K562 (cell line): ENCODE results near the gene MYO3B. TPM values are rescaled to one million over a fixed set of nuclear protein-coding genes. Genes with fewer than 3 reads are reported as not detected.
A peak's percentile ranks its signal among the peaks of the same experiment; 100 is the strongest.

ENCODE experiments used
- ATAC-seq: fragments of 200-7000 bp; cut with Tn5 transposase; 3 replicates; pipeline ENCODE4 v1.9.1; 2020; ENCODE audit warnings: moderate library complexity
- BruUV-seq: library from RNA; stranded (reverse); fragments of 400-500 nt; replicated peaks from 2 replicates; lab custom pipeline; 2021; lab: Mats Ljungman, UMichigan
- CTCF ChIA-PET: fragments of 300-600 bp; formaldehyde crosslinking; extraction: SDS; loops from one replicate; lab custom pipeline; 2021; ENCODE audit warnings: low intra/inter-chr PET ratio; lab: Yijun Ruan, JAX
- POLR2A ChIA-PET: fragments of 300-600, 350-650 bp; sonication (Branson Sonifier 250); formaldehyde crosslinking; extraction: SDS; loops from one replicate; lab custom pipeline; 2021; ENCODE audit warnings: antibody characterized with exemption, inconsistent platforms; lab: Yijun Ruan, JAX
- DNase-seq, 4 experiments: peaks; one replicate each; pipeline versions ENCODE4 v3.0.0 to v3.0.0-alpha.2; 2011 to 2018; ENCODE audit warnings: low spot score in 3 of 4, mixed read lengths in 3 of 4; ENCODE audit errors: extremely low read depth in 1 of 4
- FAIRE-seq: peaks from 2 replicates; lab custom pipeline; 2011; peaks lifted over from hg19 to GRCh38; lab: Jason Lieb, UNC
- H2AFZ ChIP-seq: 2 replicates; pipeline ENCODE4 v1.6.0; 2011; ENCODE audit warnings: low read depth, low read length, control low read depth, inconsistent platforms
- H3K27ac ChIP-seq: fragments of 200-600 bp; 3 replicates; pipeline ENCODE4 v1.8.0; 2011; ENCODE audit warnings: low read depth, mild to moderate bottlenecking, control low read depth, inconsistent platforms, low read length, moderate library complexity, mixed read lengths; ENCODE audit errors: extremely low read depth
- H3K27me3 ChIP-seq, 2 experiments: fragments of 300-600 bp in 1 of 2; 2 replicates in 1 of 2; 3 replicates in 1 of 2; pipeline versions ENCODE4 v1.6.0 to v1.8.0; 2011; ENCODE audit warnings: inconsistent platforms in 2 of 2, low read length in 2 of 2, mild to moderate bottlenecking in 1 of 2, mixed read lengths in 1 of 2, moderate library complexity in 1 of 2; ENCODE audit not compliant: control insufficient read depth in 2 of 2, insufficient read depth in 2 of 2
- H3K36me3 ChIP-seq: fragments of 300-600 bp; 3 replicates; pipeline ENCODE4 v1.8.0; 2011; ENCODE audit warnings: mild to moderate bottlenecking, low read length, inconsistent platforms; ENCODE audit not compliant: control insufficient read depth, insufficient read depth
- H3K4me1 ChIP-seq, 2 experiments: fragments of 200-600 bp in 1 of 2; replicated peaks in 1 of 2; 2 replicates in 1 of 2; 3 replicates in 1 of 2; pipeline versions ENCODE4 v1.5.1 to v1.8.0; 2011; ENCODE audit warnings: inconsistent platforms in 2 of 2, low read length in 2 of 2, mild to moderate bottlenecking in 1 of 2, mixed read lengths in 1 of 2, moderate library complexity in 1 of 2; ENCODE audit not compliant: control insufficient read depth in 2 of 2, insufficient read depth in 2 of 2
- H3K4me2 ChIP-seq: 2 replicates; pipeline ENCODE4 v1.6.1; 2011; ENCODE audit warnings: low read length, control low read depth, inconsistent platforms, mixed read lengths; ENCODE audit not compliant: insufficient read depth
- H3K4me3 ChIP-seq: fragments of 200-600 bp; sonication (generic), shearing (Covaris generic); 2 replicates; pipeline ENCODE4 v1.5.1; 2016; ENCODE audit warnings: control low read depth, inconsistent platforms
- H3K79me2 ChIP-seq: fragments of 200-600 bp; 3 replicates; pipeline ENCODE4 v1.8.0; 2011; ENCODE audit warnings: low read length, inconsistent platforms; ENCODE audit not compliant: control insufficient read depth, insufficient read depth
- H3K9ac ChIP-seq, 2 experiments: 2 replicates each; pipeline versions ENCODE4 v1.6.0 to v1.6.1; 2011; ENCODE audit warnings: low read depth in 2 of 2, low read length in 2 of 2, control low read depth in 1 of 2, inconsistent platforms in 1 of 2, mild to moderate bottlenecking in 1 of 2, mixed read lengths in 1 of 2; ENCODE audit not compliant: insufficient read depth in 1 of 2
- H3K9me1 ChIP-seq: one replicate; pipeline ENCODE4 v1.6.0; 2011; ENCODE audit warnings: inconsistent platforms, mild to moderate bottlenecking, low read length, moderate library complexity; ENCODE audit not compliant: control insufficient read depth, insufficient read depth
- H3K9me3 ChIP-seq: replicated peaks from 2 replicates; pipeline ENCODE4 v1.5.1; 2011; ENCODE audit warnings: low read depth, low read length, inconsistent platforms; ENCODE audit not compliant: control insufficient read depth, insufficient read depth
- H4K20me1 ChIP-seq: replicated peaks from 2 replicates; pipeline ENCODE4 v1.6.1; 2011; ENCODE audit warnings: low read length, inconsistent platforms, mixed read lengths; ENCODE audit not compliant: control insufficient read depth, insufficient read depth
- IFI16 ChIP-seq: fragments of 250-450 bp; sonication (Bioruptor Pico); IDR thresholded peaks from 2 replicates; pipeline ENCODE4 v2.1.2; 2022; ENCODE audit warnings: mild to moderate bottlenecking, inconsistent platforms
- MTA1 ChIP-seq: fragments of 450-650 bp; IDR thresholded peaks from 2 replicates; pipeline ENCODE4 v1.6.1; 2017; ENCODE audit warnings: borderline replicate concordance
- NFE2 ChIP-seq: IDR thresholded peaks from 2 replicates; pipeline ENCODE4 v1.6.1; 2014; ENCODE audit warnings: antibody characterized with exemption, low read depth
- PTRF ChIP-seq: fragments of 450-650 bp; IDR thresholded peaks from 2 replicates; pipeline ENCODE4 v1.6.1; 2016; ENCODE audit warnings: mild to moderate bottlenecking, missing genetic modification characterization, missing compliant biosample characterization
- ZNF785 ChIP-seq: fragments of 250-450 bp; sonication (Bioruptor Pico); IDR thresholded peaks from 2 replicates; pipeline ENCODE4 v1.4.0; 2020; ENCODE audit warnings: mild to moderate bottlenecking
- ZSCAN29 ChIP-seq: fragments of 450-650 bp; IDR thresholded peaks from 2 replicates; pipeline ENCODE4 v1.6.1; 2017
- WGBS: fragments of 100-300 bp; shearing (Covaris generic); methylation state at CpG from one replicate; pipeline ENCODE4 v1.1.6; 2016; ENCODE audit warnings: low coverage, mixed read lengths; ENCODE audit not compliant: insufficient coverage; ENCODE audit errors: missing lambda C conversion rate; 5-methylcytosine and 5-hydroxymethylcytosine counted together
- in situ Hi-C: fragments of 300-500 bp; cut with MboI; formaldehyde crosslinking; loops from 4 replicates; pipeline ENCODE4 v1.15.0; 2018; ENCODE audit warnings: inconsistent platforms, mixed read lengths
- intact Hi-C: fragments of 100-400 bp; cut with micrococcal nuclease; formaldehyde crosslinking; loops from 2 replicates; pipeline ENCODE4 v1.14.2; 2022
- polyA plus RNA-seq, 8 experiments: library from polyadenylated mRNA; depleted of rRNA in 4 of 8; stranded (reverse) in 5 of 8; unstranded in 3 of 8; fragments of >200 nt; fragmentation: Nextera tagmentation in 2 of 8; fragmentation: Illumina TruSeq in 1 of 8; extraction: Ambion mirVana in 2 of 8; extraction: Trizol in 1 of 8; gene quantifications; 2 replicates each; pipeline versions ENCODE4 v1.2.1 to v1.2.3, GENCODE V29; 2011 to 2014; ENCODE audit warnings: inconsistent platforms in 1 of 8, missing spikeins in 1 of 8
- total RNA-seq, 7 experiments: library from RNA; depleted of rRNA in 6 of 7; stranded (reverse); fragments of >200 nt in 6 of 7; fragmentation: Illumina TruSeq in 2 of 7; extraction: Trizol in 2 of 7; gene quantifications; 2 replicates each; pipeline versions ENCODE4 v1.2.1 to v1.2.3, GENCODE V29; 2011 to 2021; ENCODE audit warnings: low replicate concordance in 1 of 7

MYO3B gene
- total and polyA plus RNA-seq, 9 of the 15 experiments (the other 6 are each of a cell fraction or from before 2014, with no cell fraction given), result 2.7 to 6.5 (median 3.6) TPM

DNA sequence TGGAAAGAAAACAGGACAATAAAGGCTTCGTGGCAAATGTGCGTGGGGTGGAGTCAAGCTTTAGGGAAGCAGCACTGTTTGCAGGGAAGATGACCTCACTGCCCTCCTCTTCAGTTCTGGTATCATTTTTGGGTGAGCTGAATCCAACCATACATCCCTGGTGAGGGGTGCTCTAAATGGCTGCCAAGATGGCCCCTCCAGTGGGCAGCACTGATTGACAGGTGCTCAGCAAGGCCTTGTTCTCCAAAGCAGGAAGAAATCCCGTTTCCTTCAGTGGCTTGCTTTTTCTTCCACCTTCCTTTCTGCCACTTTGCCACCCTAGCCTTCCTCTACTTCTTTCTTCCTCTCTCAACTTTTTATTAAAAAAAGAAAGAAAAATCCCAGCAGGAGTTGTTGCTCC, 404.4 kb downstream of the MYO3B start (continued):
- TF ChIP-seq NFE2 (no peak), ZSCAN29 (no peak), IFI16 (CRISPR knock-in tag) (no peak)

- FAIRE-seq, result peak; percentile 6
- Histone ChIP-seq H3K4me1 (no peaks in the 10 kb centered on the region), H2AFZ (no peak overlapping the region), H4K20me1 (no peaks in the 10 kb centered on the region), H3K36me3 (no peaks in the 10 kb centered on the region), H3K4me3 (no peak overlapping the region), H3K27me3 (peaks cover 0 to 3% of the 10 kb centered on the region in 2 experiments; a peak in 1 of 5 replicates), H3K9me1 (no peaks in the 10 kb centered on the region), H3K9ac (no peak overlapping the region), H3K79me2 (no peaks in the 10 kb centered on the region), H3K9me3 (no peaks in the 10 kb centered on the region)
- no TSS peak for BruUV-seq
- no peak for DNase-seq
- 7% methylated on average over 8 of the region's 8 CpGs for WGBS
- no peak for ATAC-seq
- intact Hi-C loops (no loop called here), in situ Hi-C loops (no loop called here)
- POLR2A ChIA-PET, result interaction anchor here (0.6 to 2.3 kb wide), 4 partner anchors 11 to 165 kb away, joined by 3 to 7 read pairs (median 4); no protein-coding TSS in a partner anchor
- CTCF ChIA-PET, result no interaction called here
- no peak for TF ChIP-seq MTA1
- no peak for TF ChIP-seq ZNF785 (CRISPR knock-in tag)
- no peak for TF ChIP-seq PTRF (tag)
- TF ChIP-seq, all 486 proteins: peak for 0
- H3K27ac ChIP-seq, result no peak overlapping the region
- H3K4me2 ChIP-seq, result no peak overlapping the region
These were observed 405.0 kb downstream of the MYO3B start for GRCh38 chr2:170582751-170583463.
